Panc1 (cell line): ENCODE results near the gene PRR15. TPM values are rescaled to one million over a fixed set of nuclear protein-coding genes. Genes with fewer than 3 reads are reported as not detected.

ENCODE experiments used
- ATAC-seq: fragments of 200-7000 bp; cut with Tn5 transposase; 2 replicates; pipeline ENCODE4 v1.9.1; 2020; ENCODE audit warnings: mild to moderate bottlenecking, moderate library complexity
- BruUV-seq: library from RNA; stranded (reverse); fragments of 400-500 nt; replicated peaks from 2 replicates; lab custom pipeline; 2021; lab: Mats Ljungman, UMichigan
- CTCF ChIA-PET: fragments of 300-600 bp; sonication (Branson Sonifier 250); formaldehyde crosslinking; loops from one replicate; lab custom pipeline; 2022; ENCODE audit warnings: antibody characterized with exemption; lab: Charles Lee
- POLR2A ChIA-PET: fragments of 300-600 bp; sonication (Branson Sonifier 250); formaldehyde crosslinking; loops from one replicate; lab custom pipeline; 2022; ENCODE audit warnings: antibody characterized with exemption; lab: Charles Lee
- DNase-seq: peaks from one replicate; pipeline ENCODE4 v3.0.0-alpha.2; 2010; ENCODE audit warnings: low read depth, low spot score
- H3K27ac ChIP-seq: 2 replicates; pipeline ENCODE4 v1.5.1; 2011; ENCODE audit warnings: mild to moderate bottlenecking, low read length, inconsistent platforms
- H3K27me3 ChIP-seq: fragments of 200-500 bp; sonication (Bioruptor generic); 2 replicates; pipeline ENCODE4 v1.6.0; 2014; ENCODE audit warnings: low read length, inconsistent platforms; ENCODE audit not compliant: control insufficient read depth, insufficient read depth
- H3K36me3 ChIP-seq: fragments of 200-500 bp; sonication (Bioruptor generic); 2 replicates; pipeline ENCODE4 v1.5.1; 2014; ENCODE audit warnings: inconsistent platforms, mild to moderate bottlenecking, low read length, moderate library complexity; ENCODE audit not compliant: control insufficient read depth, insufficient read depth
- H3K4me1 ChIP-seq: 2 replicates; pipeline ENCODE4 v1.5.1; 2011; ENCODE audit warnings: inconsistent platforms, mild to moderate bottlenecking, low read length, moderate library complexity; ENCODE audit not compliant: control insufficient read depth, insufficient read depth
- H3K4me3 ChIP-seq, 2 experiments: 2 replicates each; pipeline ENCODE4 v1.5.1; 2011 to 2012; ENCODE audit warnings: low read depth in 2 of 2, low read length in 2 of 2, mild to moderate bottlenecking in 2 of 2, inconsistent platforms in 1 of 2, moderate library complexity in 1 of 2
- H3K9me3 ChIP-seq: fragments of 200-500 bp; sonication (Bioruptor generic); 2 replicates; pipeline ENCODE4 v1.5.1; 2014; ENCODE audit warnings: low read depth, mild to moderate bottlenecking, inconsistent platforms, low read length, moderate library complexity; ENCODE audit not compliant: control insufficient read depth, insufficient read depth
- POLR2AphosphoS5 ChIP-seq: IDR thresholded peaks from 2 replicates; pipeline ENCODE4 v1.6.1; 2012; ENCODE audit warnings: mild to moderate bottlenecking, low read depth, low read length, moderate library complexity
- SIN3A ChIP-seq: IDR thresholded peaks from 2 replicates; pipeline ENCODE4 v1.6.1; 2012; ENCODE audit warnings: low read depth, mild to moderate bottlenecking, low read length, moderate library complexity, borderline replicate concordance; ENCODE audit not compliant: insufficient read depth
- TCF7L2 ChIP-seq: IDR thresholded peaks from 2 replicates; pipeline ENCODE4 v1.6.1; 2011; ENCODE audit warnings: mild to moderate bottlenecking, low read depth, low read length, inconsistent platforms
- in situ Hi-C: cut with HindIII; loops from 2 replicates; pipeline ENCODE4 v1.10.0; 2016; ENCODE audit warnings: low sequenced_read_pairs, low pct_unique_long_range_greater_than_20kb
- intact Hi-C: fragments of 100-400 bp; cut with micrococcal nuclease; formaldehyde crosslinking; loops from one replicate; pipeline ENCODE4 v1.10.0; 2022; ENCODE audit not compliant: unreplicated experiment
- total RNA-seq: library from RNA; stranded (reverse); gene quantifications from one replicate; pipeline ENCODE4 v1.2.1, GENCODE V29; 2021; ENCODE audit not compliant: unreplicated experiment
- TF ChIP-seq, protein P1 (sequence below), 2 experiments: IDR thresholded peaks; 2 replicates each; pipeline ENCODE4 v1.6.1; 2011 to 2012; ENCODE audit warnings: low read depth in 2 of 2, control low read depth in 1 of 2, low read length in 1 of 2, mild to moderate bottlenecking in 1 of 2, moderate library complexity in 1 of 2; ENCODE audit not compliant: insufficient read depth in 1 of 2
- TF ChIP-seq, protein P2 (sequence below): fragments of 450-650 bp; IDR thresholded peaks from 2 replicates; pipeline ENCODE4 v1.5.1; 2017; ENCODE audit warnings: mild to moderate bottlenecking

Gene PRR15
- total RNA-seq, 1 experiment from 2014 or later = 0.23 TPM

DNA sequence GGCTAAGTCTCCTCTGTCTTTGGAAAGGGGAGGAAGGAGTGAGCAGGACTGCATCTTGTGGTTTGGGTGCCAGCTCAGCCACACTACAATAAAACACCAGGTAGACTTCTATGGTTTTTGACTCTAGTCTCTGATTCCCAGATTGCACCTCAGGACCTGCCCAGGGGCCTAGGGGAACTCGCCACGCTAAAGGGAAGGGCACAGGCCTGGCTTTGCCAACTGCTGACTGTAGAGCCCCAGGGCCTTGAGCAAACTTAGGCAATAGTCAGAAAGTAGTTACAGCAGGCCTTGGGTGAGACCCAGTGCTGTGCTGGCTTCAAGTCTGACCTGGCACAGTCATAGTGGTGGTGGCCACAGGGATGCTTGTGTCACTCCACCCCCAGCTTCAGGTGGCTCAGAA lies 24.2 kb upstream of the PRR15 start:
- no peaks in the 10 kb centered on the region for H3K27me3 ChIP-seq
- H3K9me3 ChIP-seq = no peaks in the 10 kb centered on the region
- intact Hi-C loops = no loop called here
- DNase-seq (no peak), ATAC-seq (no peak)
- no peaks in the 10 kb centered on the region for H3K36me3 ChIP-seq
- ChIA-PET CTCF (no interaction called here), POLR2A (no interaction called here)
- BruUV-seq = no TSS peak
- in situ Hi-C loops = no loop called here
- no peak for TF ChIP-seq POLR2AphosphoS5
- TF ChIP-seq, protein P1, sequence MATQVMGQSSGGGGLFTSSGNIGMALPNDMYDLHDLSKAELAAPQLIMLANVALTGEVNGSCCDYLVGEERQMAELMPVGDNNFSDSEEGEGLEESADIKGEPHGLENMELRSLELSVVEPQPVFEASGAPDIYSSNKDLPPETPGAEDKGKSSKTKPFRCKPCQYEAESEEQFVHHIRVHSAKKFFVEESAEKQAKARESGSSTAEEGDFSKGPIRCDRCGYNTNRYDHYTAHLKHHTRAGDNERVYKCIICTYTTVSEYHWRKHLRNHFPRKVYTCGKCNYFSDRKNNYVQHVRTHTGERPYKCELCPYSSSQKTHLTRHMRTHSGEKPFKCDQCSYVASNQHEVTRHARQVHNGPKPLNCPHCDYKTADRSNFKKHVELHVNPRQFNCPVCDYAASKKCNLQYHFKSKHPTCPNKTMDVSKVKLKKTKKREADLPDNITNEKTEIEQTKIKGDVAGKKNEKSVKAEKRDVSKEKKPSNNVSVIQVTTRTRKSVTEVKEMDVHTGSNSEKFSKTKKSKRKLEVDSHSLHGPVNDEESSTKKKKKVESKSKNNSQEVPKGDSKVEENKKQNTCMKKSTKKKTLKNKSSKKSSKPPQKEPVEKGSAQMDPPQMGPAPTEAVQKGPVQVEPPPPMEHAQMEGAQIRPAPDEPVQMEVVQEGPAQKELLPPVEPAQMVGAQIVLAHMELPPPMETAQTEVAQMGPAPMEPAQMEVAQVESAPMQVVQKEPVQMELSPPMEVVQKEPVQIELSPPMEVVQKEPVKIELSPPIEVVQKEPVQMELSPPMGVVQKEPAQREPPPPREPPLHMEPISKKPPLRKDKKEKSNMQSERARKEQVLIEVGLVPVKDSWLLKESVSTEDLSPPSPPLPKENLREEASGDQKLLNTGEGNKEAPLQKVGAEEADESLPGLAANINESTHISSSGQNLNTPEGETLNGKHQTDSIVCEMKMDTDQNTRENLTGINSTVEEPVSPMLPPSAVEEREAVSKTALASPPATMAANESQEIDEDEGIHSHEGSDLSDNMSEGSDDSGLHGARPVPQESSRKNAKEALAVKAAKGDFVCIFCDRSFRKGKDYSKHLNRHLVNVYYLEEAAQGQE (IDR thresholded peaks at IDR 0.05; ENCODE audit: insufficient read depth in 1 of 2, low read depth in 2 of 2, low read length in 1 of 2) = no peak
- H3K27ac ChIP-seq = no peak overlapping the region
- no peaks in the 10 kb centered on the region for H3K4me1 ChIP-seq
- H3K4me3 ChIP-seq = no peak overlapping the region

DNA sequence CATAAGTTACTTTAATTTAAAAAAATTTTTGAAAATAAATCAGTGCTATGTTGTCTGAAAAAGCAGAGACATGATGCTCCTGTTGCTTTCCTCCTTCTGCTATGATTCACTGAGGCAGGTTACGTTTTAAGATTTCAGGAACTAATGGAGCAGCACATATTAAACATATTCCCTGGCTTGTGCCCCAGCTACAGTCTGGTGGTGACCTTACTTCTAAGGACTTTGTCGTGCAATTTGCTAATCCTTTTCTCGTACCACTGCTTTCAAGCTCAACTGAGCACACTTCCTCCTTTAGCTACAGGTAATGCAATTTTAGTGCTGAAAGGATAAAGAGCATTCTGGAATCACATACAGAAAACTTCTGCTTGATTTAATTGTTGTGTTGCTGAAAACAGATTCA lies 16.2 kb upstream of the PRR15 start:
- CTCF ChIA-PET = no interaction called here
- intact Hi-C loops = no loop called here

More for the DNA sequence above, 16.2 kb upstream of the PRR15 start:
- Histone ChIP-seq H3K27ac (no peak overlapping the region), H3K4me1 (no peaks in the 10 kb centered on the region), H3K27me3 (no peaks in the 10 kb centered on the region; the same call in 1 of the 2 replicates), H3K4me3 (no peak overlapping the region), H3K9me3 (no peaks in the 10 kb centered on the region), H3K36me3 (no peaks in the 10 kb centered on the region)
- TF ChIP-seq SIN3A (no peak), TCF7L2 (no peak), POLR2AphosphoS5 (no peak)
- TF ChIP-seq, protein P2, sequence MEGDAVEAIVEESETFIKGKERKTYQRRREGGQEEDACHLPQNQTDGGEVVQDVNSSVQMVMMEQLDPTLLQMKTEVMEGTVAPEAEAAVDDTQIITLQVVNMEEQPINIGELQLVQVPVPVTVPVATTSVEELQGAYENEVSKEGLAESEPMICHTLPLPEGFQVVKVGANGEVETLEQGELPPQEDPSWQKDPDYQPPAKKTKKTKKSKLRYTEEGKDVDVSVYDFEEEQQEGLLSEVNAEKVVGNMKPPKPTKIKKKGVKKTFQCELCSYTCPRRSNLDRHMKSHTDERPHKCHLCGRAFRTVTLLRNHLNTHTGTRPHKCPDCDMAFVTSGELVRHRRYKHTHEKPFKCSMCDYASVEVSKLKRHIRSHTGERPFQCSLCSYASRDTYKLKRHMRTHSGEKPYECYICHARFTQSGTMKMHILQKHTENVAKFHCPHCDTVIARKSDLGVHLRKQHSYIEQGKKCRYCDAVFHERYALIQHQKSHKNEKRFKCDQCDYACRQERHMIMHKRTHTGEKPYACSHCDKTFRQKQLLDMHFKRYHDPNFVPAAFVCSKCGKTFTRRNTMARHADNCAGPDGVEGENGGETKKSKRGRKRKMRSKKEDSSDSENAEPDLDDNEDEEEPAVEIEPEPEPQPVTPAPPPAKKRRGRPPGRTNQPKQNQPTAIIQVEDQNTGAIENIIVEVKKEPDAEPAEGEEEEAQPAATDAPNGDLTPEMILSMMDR = no peak
- TF ChIP-seq, protein P1 (IDR thresholded peaks at IDR 0.05; ENCODE audit: insufficient read depth in 1 of 2, low read depth in 2 of 2, low read length in 1 of 2) = no peak
- in situ Hi-C loops = no loop called here
- no TSS peak for BruUV-seq
- ATAC-seq (no peak), DNase-seq (no peak)
- POLR2A ChIA-PET = no interaction called here
